ENCODE measurements around the gene TNRC6C.

The TNRC6C gene

DNA sequence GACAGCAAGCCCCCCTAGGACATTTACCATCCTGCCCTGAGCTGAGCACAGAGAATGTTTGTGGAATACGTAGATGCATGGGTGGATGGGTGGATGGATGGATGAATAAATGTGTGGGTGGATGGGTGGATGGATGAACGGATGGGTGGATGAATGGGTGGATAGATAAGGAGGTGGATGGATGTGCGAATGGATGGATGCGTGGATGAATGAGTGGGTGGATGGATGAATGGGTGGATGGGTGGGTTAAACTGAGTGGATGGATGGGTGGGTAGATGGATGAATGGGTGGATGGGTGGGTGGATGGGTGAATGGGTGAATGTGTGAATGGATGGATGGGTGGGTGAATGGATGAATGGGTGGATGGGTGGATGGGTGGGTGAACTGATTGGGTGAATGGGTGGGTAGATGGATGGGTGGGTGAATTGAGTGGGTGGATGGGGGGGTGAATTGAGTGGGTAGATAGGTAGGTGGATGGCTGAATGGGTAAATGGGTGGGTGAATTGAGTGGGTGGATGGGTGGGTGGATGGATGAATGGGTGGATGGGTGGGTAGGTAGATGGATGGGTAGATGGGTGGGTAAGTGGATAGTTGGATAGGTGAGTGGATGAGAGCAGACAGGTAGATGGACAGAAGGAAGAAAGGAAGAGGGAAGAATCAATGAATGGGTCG lies 164.9 kb downstream of the TNRC6C start:
- in situ Hi-C loops (cut with MboI; ENCODE audit: low sequenced_read_pairs) = no loop called here

DNA sequence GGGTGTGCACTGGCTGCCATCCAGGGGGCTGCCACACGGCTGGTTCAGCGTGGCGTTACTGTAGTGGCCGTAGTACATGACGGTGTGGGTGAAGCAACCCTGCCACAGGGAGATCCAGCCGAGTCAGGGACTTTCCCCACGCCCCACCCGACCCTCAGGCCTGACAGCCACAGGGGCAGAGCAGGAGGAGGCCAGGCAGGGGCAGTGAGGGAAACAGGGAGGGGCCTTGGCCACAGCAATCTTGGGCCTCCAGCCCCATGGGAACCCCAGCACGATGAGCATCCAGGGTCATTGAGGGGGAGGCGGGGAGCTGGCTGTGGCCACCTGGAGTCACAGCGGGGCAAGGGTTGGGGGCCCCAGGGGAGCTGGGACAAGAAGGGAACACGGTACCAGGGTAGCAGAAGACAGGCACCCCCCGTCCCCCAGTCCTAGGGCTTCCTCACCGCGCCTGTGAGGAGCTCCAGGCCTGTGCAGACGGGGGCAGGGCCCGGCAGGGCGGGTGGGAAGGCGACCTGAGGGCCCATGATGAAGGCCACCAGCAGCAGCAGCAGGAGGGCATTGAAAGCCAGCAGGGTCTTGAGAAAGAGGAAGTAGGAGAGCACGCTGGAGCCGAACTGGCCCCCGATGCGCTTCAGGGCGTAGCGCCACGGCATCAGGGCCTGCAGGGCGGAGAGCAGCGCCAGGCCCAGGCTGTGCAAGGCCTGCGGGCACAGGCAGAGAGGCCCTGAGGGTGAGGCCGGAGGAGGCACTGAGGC lies 165.8 kb downstream of the TNRC6C start:
- in situ Hi-C loops (cut with MboI; ENCODE audit: low sequenced_read_pairs) = no loop called here

- in situ Hi-C loops (cut with MboI; ENCODE audit: low sequenced_read_pairs) = no loop called here
Observed at GRCh38 chr17:78124836-78125137, 166.3 kb downstream of the TNRC6C start.

GRCh38 chr17:78125138-78125913 lies 166.8 kb downstream of the TNRC6C start:
- in situ Hi-C loops (cut with MboI; ENCODE audit: low sequenced_read_pairs) = no loop called here

- in situ Hi-C loops (cut with MboI; ENCODE audit: low sequenced_read_pairs) = no loop called here
Observed at GRCh38 chr17:78125976-78126894, 167.7 kb downstream of the TNRC6C start.

GRCh38 chr17:78126895-78127238 lies 168.4 kb downstream of the TNRC6C start:
- in situ Hi-C loops (cut with MboI; ENCODE audit: low sequenced_read_pairs) = no loop called here

GRCh38 chr17:78127239-78127887 lies 168.9 kb downstream of the TNRC6C start:
- in situ Hi-C loops (cut with MboI; ENCODE audit: low sequenced_read_pairs) = no loop called here

DNA sequence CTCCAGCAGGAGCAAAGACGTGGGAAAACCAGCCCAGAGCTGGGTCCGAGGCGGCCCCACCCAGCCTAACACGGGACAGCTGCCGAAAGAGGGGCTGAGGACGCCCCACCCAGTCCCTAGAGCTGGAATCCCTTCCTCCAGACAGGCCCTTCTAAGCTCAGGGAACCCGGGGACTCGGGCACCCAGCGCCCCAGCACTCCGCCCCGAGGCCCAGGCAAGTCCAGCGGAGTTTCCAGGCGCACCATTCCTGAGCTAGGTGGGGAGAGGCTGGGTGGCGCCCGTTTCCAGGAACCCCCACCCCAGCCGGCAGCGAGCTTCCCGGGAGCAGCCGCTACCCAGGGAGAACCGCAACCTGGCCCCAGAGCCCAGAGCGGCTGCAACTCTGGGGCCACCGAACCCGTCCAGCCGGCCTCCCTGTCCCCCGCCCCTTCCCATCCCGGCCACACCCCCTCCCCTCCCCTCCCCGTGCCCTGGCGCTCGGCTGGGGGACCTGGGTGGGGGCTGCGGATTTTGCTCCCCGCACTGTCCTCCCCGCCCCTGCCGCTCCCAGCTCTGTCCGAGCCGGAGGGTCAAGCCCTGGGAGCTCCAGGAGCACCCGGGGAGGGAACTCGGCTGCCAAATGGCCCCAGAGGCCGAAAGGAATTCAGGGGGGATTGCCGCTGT lies 169.5 kb downstream of the TNRC6C start:
- in situ Hi-C loops (cut with MboI; ENCODE audit: low sequenced_read_pairs) = no loop called here

GRCh38 chr17:78128551-78129350 lies 170.2 kb downstream of the TNRC6C start, which contains the start of gene TMC6:
TSS of gene TMC6 (minus strand) at chr17:78128755. CDS start at chr17:78126832, 1,923 bp downstream.
- in situ Hi-C loops (cut with MboI; ENCODE audit: low sequenced_read_pairs) = no loop called here

- in situ Hi-C loops (cut with MboI; ENCODE audit: low sequenced_read_pairs) = no loop called here
Observed at GRCh38 chr17:78129351-78130089, 171.0 kb downstream of the TNRC6C start.

- in situ Hi-C loops (cut with MboI; ENCODE audit: low sequenced_read_pairs) = no loop called here
Observed at GRCh38 chr17:78130090-78130436, 171.6 kb downstream of the TNRC6C start.

DNA sequence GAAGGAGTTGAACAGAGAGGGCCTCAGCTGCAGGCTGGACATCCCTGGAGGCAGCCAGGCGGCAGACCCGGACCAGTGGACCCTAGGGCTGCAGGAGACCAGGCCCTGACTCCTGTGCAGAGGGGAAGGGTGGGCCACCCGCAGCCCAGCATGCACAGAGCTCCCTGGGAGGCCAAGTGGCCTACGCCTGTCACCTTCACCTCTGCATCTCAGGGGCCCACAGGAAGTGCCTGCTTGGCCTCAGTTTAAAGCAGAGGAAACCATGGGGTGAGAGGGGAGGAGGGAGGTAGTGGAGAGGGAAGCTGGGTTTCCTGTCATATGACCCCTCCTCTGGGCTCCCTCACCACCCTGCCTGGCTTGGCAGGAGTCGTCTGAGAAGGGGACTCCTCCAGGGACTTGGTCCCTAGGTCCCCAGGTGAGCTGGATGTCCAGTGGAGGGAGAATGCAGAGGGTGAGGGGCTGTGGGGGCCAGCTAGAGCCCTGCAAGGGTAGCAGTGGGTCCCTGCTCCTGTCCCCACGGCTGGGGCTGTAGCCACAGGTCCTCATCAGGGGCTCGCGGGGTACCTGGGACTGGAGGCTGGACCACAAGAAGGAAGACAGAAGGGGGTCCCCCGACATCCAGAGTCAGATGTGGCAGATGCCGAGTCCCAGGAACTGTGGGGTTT lies 172.1 kb downstream of the TNRC6C start, which contains the start of gene TMC8:
TSS of gene TMC8 (plus strand) at position 335 of the 665 bp plus-strand sequence. CDS start 818 bp downstream, outside the sequence.
- in situ Hi-C loops (cut with MboI; ENCODE audit: low sequenced_read_pairs) = no loop called here

DNA sequence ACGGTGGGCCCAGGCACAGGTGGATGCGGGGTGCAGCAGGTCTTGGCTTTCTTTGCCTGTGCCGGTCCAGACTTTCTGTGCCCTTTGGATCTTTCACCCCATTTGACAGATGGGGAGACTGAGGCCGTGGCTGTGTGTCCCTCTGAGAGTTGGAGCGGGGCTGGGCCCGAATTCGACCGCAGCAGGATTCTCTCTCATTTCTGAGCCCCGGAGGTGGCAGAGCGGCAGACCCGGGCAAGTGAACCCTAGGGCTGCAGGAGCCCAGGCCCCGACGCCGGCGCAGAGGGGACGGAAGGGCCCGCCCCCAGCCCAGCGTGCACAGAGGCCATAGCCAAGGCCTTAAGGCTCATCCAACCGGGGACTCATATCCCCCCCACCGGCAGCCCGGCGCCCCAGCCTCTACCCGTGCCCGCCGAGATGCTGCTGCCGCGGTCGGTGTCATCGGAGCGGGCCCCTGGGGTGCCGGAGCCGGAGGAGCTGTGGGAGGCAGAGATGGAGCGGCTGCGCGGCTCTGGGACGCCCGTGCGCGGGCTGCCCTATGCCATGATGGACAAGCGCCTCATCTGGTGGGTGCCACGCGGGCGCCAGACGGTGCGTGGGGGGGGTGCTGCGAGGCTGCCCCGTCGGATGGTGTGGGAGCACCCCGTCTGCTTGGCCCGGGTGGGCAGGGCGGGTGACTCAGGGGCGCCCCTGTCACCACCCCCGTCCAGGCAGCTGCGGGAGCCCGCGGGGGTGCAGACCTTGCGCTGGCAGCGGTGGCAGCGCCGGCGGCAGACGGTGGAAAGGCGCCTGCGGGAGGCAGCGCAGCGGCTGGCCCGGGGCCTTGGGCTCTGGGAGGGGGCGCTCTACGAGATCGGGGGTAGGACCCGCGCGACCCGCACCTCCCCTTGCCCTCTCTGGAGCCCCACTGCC lies 172.9 kb downstream of the TNRC6C start:
- in situ Hi-C loops (cut with MboI; ENCODE audit: low sequenced_read_pairs) = no loop called here

- in situ Hi-C loops (cut with MboI; ENCODE audit: low sequenced_read_pairs) = no loop called here
Observed at GRCh38 chr17:78132084-78132676, 173.7 kb downstream of the TNRC6C start.

DNA sequence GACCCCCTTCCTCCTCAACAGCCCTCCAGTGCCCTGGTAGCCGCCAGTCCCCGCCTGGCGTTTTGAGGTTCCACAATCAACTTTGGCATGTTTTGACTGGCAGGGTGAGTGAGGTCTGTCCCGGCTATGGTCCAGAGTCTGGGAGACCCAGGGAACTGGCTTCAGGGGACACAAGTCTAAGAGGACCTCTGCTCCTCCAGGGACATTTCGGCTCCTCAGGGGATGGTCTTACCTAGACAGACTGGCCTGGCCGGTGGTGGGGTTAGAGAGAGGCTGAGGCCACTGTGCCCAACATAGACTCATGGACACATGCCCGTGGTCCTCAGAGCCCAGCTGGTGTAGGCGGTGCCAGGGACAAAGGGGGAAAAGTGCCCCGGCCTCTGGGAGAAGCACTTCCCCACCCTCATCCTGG lies 174.3 kb downstream of the TNRC6C start:
- in situ Hi-C loops (cut with MboI; ENCODE audit: low sequenced_read_pairs) = no loop called here

Measured in hTERT RPE-1 (cell line).